HEK293 (cell line): Measurements from ENCODE around the gene ZMYM2.

Source experiments
- ELK4 ChIP-seq: IDR thresholded peaks from 2 replicates; pipeline ENCODE4 v1.6.1; 2011; ENCODE audit warnings: mild to moderate bottlenecking, low read depth, low read length, borderline replicate concordance
- HOXA7 ChIP-seq: sonication (generic); formaldehyde crosslinking; IDR thresholded peaks from 2 replicates; pipeline ENCODE4 v1.8.1; 2022; ENCODE audit warnings: missing genetic modification reagents, borderline replicate concordance
- OSR2 ChIP-seq: fragments of 450-650 bp; formaldehyde crosslinking; IDR thresholded peaks from 2 replicates; pipeline ENCODE4 v1.5.1; 2016; ENCODE audit warnings: missing biosample characterization, missing genetic modification characterization
- REPIN1 ChIP-seq: fragments of 450-650 bp; formaldehyde crosslinking; IDR thresholded peaks from 2 replicates; pipeline ENCODE4 v1.5.1; 2017; ENCODE audit warnings: missing biosample characterization, missing genetic modification characterization, low read depth
- REST ChIP-seq: fragments of 450-650 bp; formaldehyde crosslinking; IDR thresholded peaks from 2 replicates; pipeline ENCODE4 v1.5.1; 2016; ENCODE audit warnings: missing biosample characterization, missing genetic modification characterization
- SCRT2 ChIP-seq: fragments of 450-650 bp; formaldehyde crosslinking; IDR thresholded peaks from 2 replicates; pipeline ENCODE4 v1.5.1; 2016; ENCODE audit warnings: missing biosample characterization, missing genetic modification characterization
- SP2 ChIP-seq: fragments of 450-650 bp; formaldehyde crosslinking; IDR thresholded peaks from 2 replicates; pipeline ENCODE4 v1.5.1; 2016; ENCODE audit warnings: missing biosample characterization, missing genetic modification characterization
- TRIM28 ChIP-seq: IDR thresholded peaks from 2 replicates; pipeline ENCODE4 v1.6.1; 2011; ENCODE audit warnings: low read length, control low read depth, borderline replicate concordance
- WT1 ChIP-seq: fragments of 450-650 bp; formaldehyde crosslinking; IDR thresholded peaks from 2 replicates; pipeline ENCODE4 v1.5.1; 2016; ENCODE audit warnings: missing biosample characterization, missing genetic modification characterization
- ZBTB10 ChIP-seq: fragments of 450-650 bp; formaldehyde crosslinking; IDR thresholded peaks from 2 replicates; pipeline ENCODE4 v1.5.1; 2016; ENCODE audit warnings: missing biosample characterization, missing genetic modification characterization
- ZBTB7A ChIP-seq: fragments of 450-650 bp; formaldehyde crosslinking; IDR thresholded peaks from 2 replicates; pipeline ENCODE4 v1.5.1; 2016; ENCODE audit warnings: low read depth, missing biosample characterization, missing genetic modification characterization
- ZBTB8A ChIP-seq: fragments of 450-650 bp; formaldehyde crosslinking; IDR thresholded peaks from 2 replicates; pipeline ENCODE4 v1.5.1; 2016; ENCODE audit warnings: missing biosample characterization, missing genetic modification characterization
- ZEB2 ChIP-seq: fragments of 450-650 bp; formaldehyde crosslinking; IDR thresholded peaks from 2 replicates; pipeline ENCODE4 v1.5.1; 2016; ENCODE audit warnings: missing biosample characterization, missing genetic modification characterization
- ZFP69B ChIP-seq: fragments of 450-650 bp; formaldehyde crosslinking; IDR thresholded peaks from 2 replicates; pipeline ENCODE4 v1.5.1; 2016; ENCODE audit warnings: missing biosample characterization, missing genetic modification characterization
- ZNF157 ChIP-seq: fragments of 450-650 bp; formaldehyde crosslinking; IDR thresholded peaks from 2 replicates; pipeline ENCODE4 v1.5.1; 2016; ENCODE audit warnings: missing biosample characterization, missing genetic modification characterization
- ZNF211 ChIP-seq: fragments of 450-650 bp; formaldehyde crosslinking; IDR thresholded peaks from 2 replicates; pipeline ENCODE4 v1.5.1; 2016; ENCODE audit warnings: low read depth, missing biosample characterization, missing genetic modification characterization
- ZNF366 ChIP-seq: fragments of 450-650 bp; formaldehyde crosslinking; conservative IDR thresholded peaks from 2 replicates; pipeline ENCODE4 v1.5.1; 2016; ENCODE audit warnings: missing biosample characterization, missing genetic modification characterization
- ZNF404 ChIP-seq: fragments of 450-650 bp; formaldehyde crosslinking; IDR thresholded peaks from 2 replicates; pipeline ENCODE4 v1.5.1; 2017; ENCODE audit warnings: missing biosample characterization, missing genetic modification characterization
- ZNF488 ChIP-seq: fragments of 450-650 bp; formaldehyde crosslinking; IDR thresholded peaks from 2 replicates; pipeline ENCODE4 v1.5.1; 2016; ENCODE audit warnings: missing biosample characterization, missing genetic modification characterization
- ZNF521 ChIP-seq: fragments of 450-650 bp; formaldehyde crosslinking; IDR thresholded peaks from 2 replicates; pipeline ENCODE4 v1.5.1; 2017; ENCODE audit warnings: missing biosample characterization, mild to moderate bottlenecking, missing genetic modification characterization
- ZNF544 ChIP-seq: fragments of 450-650 bp; formaldehyde crosslinking; IDR thresholded peaks from 2 replicates; pipeline ENCODE4 v1.5.0; 2017; ENCODE audit warnings: missing biosample characterization, missing genetic modification characterization
- ZNF549 ChIP-seq: fragments of 450-650 bp; IDR thresholded peaks from 2 replicates; pipeline ENCODE4 v1.5.1; 2018; ENCODE audit warnings: missing biosample characterization, missing genetic modification characterization, mild to moderate bottlenecking, inconsistent platforms, moderate library complexity
- ZNF596 ChIP-seq: fragments of 450-650 bp; IDR thresholded peaks from 2 replicates; pipeline ENCODE4 v1.5.0; 2018; ENCODE audit warnings: missing biosample characterization, mild to moderate bottlenecking, missing genetic modification characterization, moderate library complexity
- ZNF623 ChIP-seq: fragments of 450-650 bp; formaldehyde crosslinking; IDR thresholded peaks from 2 replicates; pipeline ENCODE4 v1.5.1; 2016; ENCODE audit warnings: missing biosample characterization, missing genetic modification characterization
- ZNF701 ChIP-seq: fragments of 450-650 bp; formaldehyde crosslinking; IDR thresholded peaks from 2 replicates; pipeline ENCODE4 v1.5.1; 2016; ENCODE audit warnings: missing biosample characterization, missing genetic modification characterization
- ZNF768 ChIP-seq: fragments of 450-650 bp; formaldehyde crosslinking; IDR thresholded peaks from 2 replicates; pipeline ENCODE4 v1.5.1; 2018; ENCODE audit warnings: missing biosample characterization, mild to moderate bottlenecking, missing genetic modification characterization
- ZSCAN30 ChIP-seq: fragments of 450-650 bp; IDR thresholded peaks from 2 replicates; pipeline ENCODE4 v1.5.1; 2018; ENCODE audit warnings: missing biosample characterization, mild to moderate bottlenecking, missing genetic modification characterization, moderate library complexity

Gene ZMYM2

GRCh38 chr13:19959831-19960652 is 1.5 kb downstream of the ZMYM2 start (continued):
- TF ChIP-seq ZNF488 (tag by site-specific recombination) (no peak), REPIN1 (no peak), ZNF157 (tag by site-specific recombination) (no peak), ELK4 (no peak), ZBTB10 (no peak), SP2 (tag by site-specific recombination) (peak; percentile 58), SCRT2 (peak; percentile 63), ZBTB7A (tag by site-specific recombination) (no peak), ZNF623 (tag by site-specific recombination) (no peak), ZNF544 (tag by site-specific recombination) (no peak), HOXA7 (CRISPR knock-in tag) (no peak), ZFP69B (tag by site-specific recombination) (0 out of 2 replicates have a peak, but pooled peaks have one; percentile 12), REST (tag by site-specific recombination) (no peak), ZNF521 (no peak), ZEB2 (tag by site-specific recombination) (peak; percentile 14; the same call in 1 of the 2 replicates), ZNF768 (tag by site-specific recombination) (peak; percentile 37; the same call in 1 of the 2 replicates), ZNF701 (0 out of 2 replicates have a peak, but pooled peaks have one; percentile 27), ZNF549 (tag by site-specific recombination) (no peak), OSR2 (tag by site-specific recombination) (peak; percentile 99), ZNF366 (tag by site-specific recombination) (peak; percentile 49; the same call in 1 of the 2 replicates), ZBTB8A (tag by site-specific recombination) (peak; percentile 59), ZNF404 (tag by site-specific recombination) (no peak), ZNF211 (no peak), ZNF596 (no peak), ZSCAN30 (tag by site-specific recombination) (peak; percentile 66; the same call in 1 of the 2 replicates), WT1 (no peak), TRIM28 (peak; percentile 33; the same call in 1 of the 2 replicates)
- TF ChIP-seq, all 188 proteins: peak for 37
